ENCODE measurements around the gene OR9Q1.

DNA sequence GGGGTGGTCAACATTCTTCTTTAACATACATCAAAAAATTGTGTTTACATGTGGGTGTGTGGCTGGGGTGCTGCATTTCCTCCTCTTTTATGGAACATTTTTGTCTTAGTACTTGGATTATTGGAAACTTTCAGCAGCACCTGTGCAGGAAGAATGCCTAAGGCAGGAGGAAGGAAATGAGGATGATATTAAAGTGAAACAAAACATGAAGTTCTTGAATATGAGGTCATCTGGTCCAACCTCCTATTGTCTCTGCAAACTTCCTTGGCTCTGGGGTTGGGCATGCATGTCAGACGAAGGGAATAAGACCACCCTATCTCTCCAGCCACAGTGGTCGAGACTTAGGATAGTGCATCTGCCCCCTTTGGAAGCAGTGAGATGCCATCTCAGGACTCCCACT is 20.6 kb upstream of the OR9Q1 start:
- TF ChIP-seq POLR2A (IDR thresholded peaks at IDR 0.05) = no peak
- TF ChIP-seq, protein P1, sequence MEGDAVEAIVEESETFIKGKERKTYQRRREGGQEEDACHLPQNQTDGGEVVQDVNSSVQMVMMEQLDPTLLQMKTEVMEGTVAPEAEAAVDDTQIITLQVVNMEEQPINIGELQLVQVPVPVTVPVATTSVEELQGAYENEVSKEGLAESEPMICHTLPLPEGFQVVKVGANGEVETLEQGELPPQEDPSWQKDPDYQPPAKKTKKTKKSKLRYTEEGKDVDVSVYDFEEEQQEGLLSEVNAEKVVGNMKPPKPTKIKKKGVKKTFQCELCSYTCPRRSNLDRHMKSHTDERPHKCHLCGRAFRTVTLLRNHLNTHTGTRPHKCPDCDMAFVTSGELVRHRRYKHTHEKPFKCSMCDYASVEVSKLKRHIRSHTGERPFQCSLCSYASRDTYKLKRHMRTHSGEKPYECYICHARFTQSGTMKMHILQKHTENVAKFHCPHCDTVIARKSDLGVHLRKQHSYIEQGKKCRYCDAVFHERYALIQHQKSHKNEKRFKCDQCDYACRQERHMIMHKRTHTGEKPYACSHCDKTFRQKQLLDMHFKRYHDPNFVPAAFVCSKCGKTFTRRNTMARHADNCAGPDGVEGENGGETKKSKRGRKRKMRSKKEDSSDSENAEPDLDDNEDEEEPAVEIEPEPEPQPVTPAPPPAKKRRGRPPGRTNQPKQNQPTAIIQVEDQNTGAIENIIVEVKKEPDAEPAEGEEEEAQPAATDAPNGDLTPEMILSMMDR (IDR thresholded peaks at IDR 0.05) = no peak

Data from esophagus squamous epithelium (tissue), 4 donors.